ENCODE results near the gene ZNF552. TPM values are rescaled to one million over a fixed set of nuclear protein-coding genes. Genes with fewer than 3 reads are reported as not detected.
A peak's percentile ranks its signal among the peaks of the same experiment; 100 is the strongest.

ZNF552 gene
- total and polyA plus RNA-seq, 2 of the 13 experiments (the other 11 are each of a cell fraction or from before 2014, with no cell fraction given), result 8.1 to 16.6 TPM

DNA sequence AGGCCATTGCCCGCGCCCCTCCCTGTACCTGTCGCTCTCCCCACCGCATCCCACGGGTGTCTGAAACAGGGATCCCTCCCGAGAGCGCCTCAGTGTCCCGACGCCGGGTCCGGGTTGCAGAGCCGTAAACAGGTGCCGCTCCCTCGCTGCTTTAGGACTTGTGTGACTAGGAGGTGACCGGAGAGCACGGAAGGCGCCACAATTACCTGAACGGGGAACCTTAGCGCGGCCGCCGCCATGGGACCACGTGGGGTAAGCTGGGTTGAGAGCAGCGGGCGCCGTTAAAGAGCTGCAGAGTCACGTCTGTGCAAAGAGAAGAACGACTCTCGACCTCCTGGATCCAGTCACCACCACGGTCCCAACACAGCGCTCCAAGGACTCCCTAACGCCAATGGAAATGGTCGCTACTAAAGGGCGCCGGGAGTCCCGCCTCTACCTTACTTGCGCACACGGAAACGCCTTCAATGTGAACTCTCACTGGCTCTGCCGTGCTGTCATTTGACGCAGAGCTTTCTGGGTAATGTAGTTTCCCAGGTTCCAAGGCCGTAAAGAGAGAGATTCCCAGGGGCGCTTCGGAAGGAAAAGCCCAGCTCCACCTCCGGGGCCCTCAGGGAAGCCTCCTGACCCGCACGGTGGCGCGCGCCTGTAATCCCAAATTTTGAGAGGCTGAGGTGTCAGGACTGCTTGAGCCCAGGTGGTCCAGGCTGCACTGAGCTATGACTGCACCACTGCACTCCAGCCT, at the start of gene ZNF552 (continued):
- TF ChIP-seq, protein P1, sequence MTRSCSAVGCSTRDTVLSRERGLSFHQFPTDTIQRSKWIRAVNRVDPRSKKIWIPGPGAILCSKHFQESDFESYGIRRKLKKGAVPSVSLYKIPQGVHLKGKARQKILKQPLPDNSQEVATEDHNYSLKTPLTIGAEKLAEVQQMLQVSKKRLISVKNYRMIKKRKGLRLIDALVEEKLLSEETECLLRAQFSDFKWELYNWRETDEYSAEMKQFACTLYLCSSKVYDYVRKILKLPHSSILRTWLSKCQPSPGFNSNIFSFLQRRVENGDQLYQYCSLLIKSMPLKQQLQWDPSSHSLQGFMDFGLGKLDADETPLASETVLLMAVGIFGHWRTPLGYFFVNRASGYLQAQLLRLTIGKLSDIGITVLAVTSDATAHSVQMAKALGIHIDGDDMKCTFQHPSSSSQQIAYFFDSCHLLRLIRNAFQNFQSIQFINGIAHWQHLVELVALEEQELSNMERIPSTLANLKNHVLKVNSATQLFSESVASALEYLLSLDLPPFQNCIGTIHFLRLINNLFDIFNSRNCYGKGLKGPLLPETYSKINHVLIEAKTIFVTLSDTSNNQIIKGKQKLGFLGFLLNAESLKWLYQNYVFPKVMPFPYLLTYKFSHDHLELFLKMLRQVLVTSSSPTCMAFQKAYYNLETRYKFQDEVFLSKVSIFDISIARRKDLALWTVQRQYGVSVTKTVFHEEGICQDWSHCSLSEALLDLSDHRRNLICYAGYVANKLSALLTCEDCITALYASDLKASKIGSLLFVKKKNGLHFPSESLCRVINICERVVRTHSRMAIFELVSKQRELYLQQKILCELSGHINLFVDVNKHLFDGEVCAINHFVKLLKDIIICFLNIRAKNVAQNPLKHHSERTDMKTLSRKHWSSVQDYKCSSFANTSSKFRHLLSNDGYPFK (CRISPR knock-in tag; IDR thresholded peaks at IDR 0.05; ENCODE audit: borderline replicate concordance), result peak; percentile 83; the same call in 1 of the 2 replicates
- TF ChIP-seq MAX (IDR thresholded peaks at IDR 0.05), result peak; percentile 51; the same call in 1 of the 2 replicates
- no peak for TF ChIP-seq ZNF510 (CRISPR knock-in tag; IDR thresholded peaks at IDR 0.05; ENCODE audit: low read depth)
- peak; percentile 25; the same call in 1 of the 2 replicates for TF ChIP-seq SIN3B (IDR thresholded peaks at IDR 0.05; ENCODE audit: low read length)
- TF ChIP-seq ZNF280B (CRISPR knock-in tag; IDR thresholded peaks at IDR 0.05; ENCODE audit: borderline replicate concordance), result peak; percentile 56; the same call in 1 of the 2 replicates
- no peak for TF ChIP-seq ZNF773 (CRISPR knock-in tag; IDR thresholded peaks at IDR 0.05; ENCODE audit: borderline replicate concordance)
- TF ChIP-seq HOXA7 (CRISPR knock-in tag; IDR thresholded peaks at IDR 0.05), result no peak
- TF ChIP-seq NR3C1 (CRISPR knock-in tag; IDR thresholded peaks at IDR 0.05), result no peak
- TF ChIP-seq BCLAF1 (IDR thresholded peaks at IDR 0.05), result no peak
- TF ChIP-seq IRX3 (CRISPR knock-in tag; IDR thresholded peaks at IDR 0.05; ENCODE audit: borderline replicate concordance, low read depth), result no peak
- no peak for TF ChIP-seq THYN1 (CRISPR knock-in tag; IDR thresholded peaks at IDR 0.05; ENCODE audit: borderline replicate concordance, low read depth)
- TF ChIP-seq ZNF350 (CRISPR knock-in tag; IDR thresholded peaks at IDR 0.05; ENCODE audit: borderline replicate concordance, low read depth), result peak; percentile 69; the same call in 1 of the 2 replicates
- TF ChIP-seq ZNF550 (CRISPR knock-in tag; IDR thresholded peaks at IDR 0.05; ENCODE audit: borderline replicate concordance), result no peak
- TF ChIP-seq ZNF543 (CRISPR knock-in tag; IDR thresholded peaks at IDR 0.05), result peak; percentile 46; the same call in 1 of the 2 replicates
- peak; percentile 60; the same call in 1 of the 2 replicates for TF ChIP-seq RXRB (CRISPR knock-in tag; IDR thresholded peaks at IDR 0.05; ENCODE audit: borderline replicate concordance)
- TF ChIP-seq TEAD3 (CRISPR knock-in tag; optimal IDR thresholded peaks at IDR 0.05; ENCODE audit: borderline replicate concordance), result no peak
- TF ChIP-seq ESRRA (CRISPR knock-in tag; IDR thresholded peaks at IDR 0.05; ENCODE audit: low read depth), result no peak
- TF ChIP-seq ZNF883 (CRISPR knock-in tag; IDR thresholded peaks at IDR 0.05; ENCODE audit: not compliant biosample characterization), result no peak
- TF ChIP-seq SKI (IDR thresholded peaks at IDR 0.05; ENCODE audit: partially characterized antibody), result no peak
- TF ChIP-seq SOX13 (IDR thresholded peaks at IDR 0.05), result no peak
- TF ChIP-seq SOX13 (CRISPR knock-in tag; conservative IDR thresholded peaks at IDR 0.05 in 1 of 2, IDR thresholded peaks at IDR 0.05 in 1 of 2), result 0 out of 4 replicates have a peak, but pooled peaks of 1 of the 2 experiments have one; percentile 2
- no peak for TF ChIP-seq ZC3H4 (CRISPR knock-in tag; IDR thresholded peaks at IDR 0.05; ENCODE audit: borderline replicate concordance)
